HepG2 (cell line): ENCODE results near the gene CELF2. TPM values are rescaled to one million over a fixed set of nuclear protein-coding genes. Genes with fewer than 3 reads are reported as not detected.

ENCODE experiments used
- ATAC-seq: fragments of 200-7000 bp; cut with Tn5 transposase; 3 replicates; pipeline ENCODE4 v1.9.1; 2020; ENCODE audit warnings: mild to moderate bottlenecking, moderate library complexity
- BruUV-seq: library from RNA; stranded (reverse); fragments of 400-500 nt; replicated peaks from 2 replicates; lab custom pipeline; 2021; lab: Mats Ljungman, UMichigan
- CTCF ChIA-PET: fragments of 300-600 bp; formaldehyde crosslinking; extraction: SDS; loops from one replicate; lab custom pipeline; 2021; ENCODE audit warnings: low total read pairs, inconsistent platforms, low intra/inter-chr PET ratio; lab: Yijun Ruan, JAX
- POLR2A ChIA-PET: fragments of 350-600 bp; sonication (Branson Sonifier 250); formaldehyde crosslinking; loops from one replicate; lab custom pipeline; 2020; ENCODE audit warnings: antibody characterized with exemption, inconsistent platforms; lab: Yijun Ruan, JAX
- DNase-seq: peaks from one replicate; pipeline ENCODE4 v3.0.0-alpha.2; 2015; ENCODE audit warnings: low spot score
- FAIRE-seq: peaks from 3 replicates; lab custom pipeline; 2011; peaks lifted over from hg19 to GRCh38; lab: Jason Lieb, UNC
- H2AFZ ChIP-seq: one replicate; pipeline ENCODE4 v1.6.1; 2011; ENCODE audit warnings: low read length, inconsistent platforms
- H3K27ac ChIP-seq: fragments of 300-600 bp; 3 replicates; pipeline ENCODE4 v1.8.0; 2011; ENCODE audit warnings: mixed run types, mild to moderate bottlenecking, mixed read lengths, low read length, inconsistent platforms; ENCODE audit not compliant: insufficient read depth; ENCODE audit errors: extremely low read length
- H3K27me3 ChIP-seq, 2 experiments: fragments of 200-600 bp in 1 of 2; 2 replicates in 1 of 2; 3 replicates in 1 of 2; pipeline versions ENCODE4 v1.6.0 to v1.8.0; 2011; ENCODE audit warnings: low read length in 2 of 2, mild to moderate bottlenecking in 2 of 2, moderate library complexity in 2 of 2, inconsistent platforms in 1 of 2; ENCODE audit not compliant: insufficient read depth in 2 of 2, control insufficient read depth in 1 of 2
- H3K36me3 ChIP-seq, 2 experiments: fragments of 200-600 bp in 1 of 2; replicated peaks in 1 of 2; 2 replicates in 1 of 2; 3 replicates in 1 of 2; pipeline versions ENCODE4 v1.5.1 to v1.8.0; 2011; ENCODE audit warnings: low read length in 2 of 2, inconsistent platforms in 1 of 2; ENCODE audit not compliant: insufficient read depth in 2 of 2, control insufficient read depth in 1 of 2
- H3K4me1 ChIP-seq: 2 replicates; pipeline ENCODE4 v1.5.1; 2012; ENCODE audit warnings: low read length, inconsistent platforms; ENCODE audit not compliant: insufficient read depth
- H3K4me2 ChIP-seq: 2 replicates; pipeline ENCODE4 v1.6.0; 2011; ENCODE audit warnings: low read depth, low read length, inconsistent platforms
- H3K4me3 ChIP-seq, 3 experiments: fragments of 200-600 bp in 1 of 3; sonication (generic), shearing (Covaris generic) in 1 of 3; replicated peaks in 1 of 3; 2 replicates each; pipeline ENCODE4 v1.5.1; 2011 to 2016; ENCODE audit warnings: low read length in 3 of 3, inconsistent platforms in 2 of 3, low read depth in 2 of 3, mild to moderate bottlenecking in 2 of 3, control low read depth in 1 of 3, mixed read lengths in 1 of 3; ENCODE audit not compliant: insufficient read depth in 1 of 3
- H3K79me2 ChIP-seq: one replicate; pipeline ENCODE4 v1.6.1; 2011; ENCODE audit warnings: low read length, inconsistent platforms; ENCODE audit not compliant: insufficient read depth
- H3K9ac ChIP-seq: 2 replicates; pipeline ENCODE4 v1.6.0; 2011; ENCODE audit warnings: mild to moderate bottlenecking, low read depth, low read length, inconsistent platforms; ENCODE audit not compliant: insufficient read depth
- H3K9me3 ChIP-seq: 2 replicates; pipeline ENCODE4 v1.5.1; 2012; ENCODE audit warnings: mild to moderate bottlenecking, low read length
- H4K20me1 ChIP-seq: 2 replicates; pipeline ENCODE4 v1.6.0; 2011; ENCODE audit warnings: inconsistent platforms, mild to moderate bottlenecking, low read length, moderate library complexity; ENCODE audit not compliant: insufficient read depth
- ASH2L ChIP-seq: fragments of 300-600, 200-600 bp; sonication (generic); IDR thresholded peaks from 2 replicates; pipeline ENCODE4 v1.7.0; 2017; ENCODE audit warnings: low read depth, mild to moderate bottlenecking, moderate library complexity, mixed read lengths, low read length; ENCODE audit not compliant: insufficient read length
- ATF4 ChIP-seq, 2 experiments: fragments of 450-650 bp in 1 of 2; sonication (generic) in 1 of 2; formaldehyde crosslinking; IDR thresholded peaks; 2 replicates each; pipeline versions ENCODE4 v1.5.0 to v1.8.0; 2020 to 2022; ENCODE audit warnings: mild to moderate bottlenecking in 1 of 2, missing genetic modification reagents in 1 of 2
- ATF5 ChIP-seq: sonication (generic); formaldehyde crosslinking; IDR thresholded peaks from 2 replicates; pipeline ENCODE4 v1.4.0; 2020; ENCODE audit warnings: mild to moderate bottlenecking, low read depth, missing genetic modification reagents
- ELF4 ChIP-seq: sonication (generic); formaldehyde crosslinking; IDR thresholded peaks from 2 replicates; pipeline ENCODE4 v1.5.0; 2020; ENCODE audit warnings: missing genetic modification reagents, mild to moderate bottlenecking, moderate library complexity, borderline replicate concordance
- FOXP1 ChIP-seq, 2 experiments: fragments of 450-650 bp in 1 of 2; IDR thresholded peaks; 2 replicates each; pipeline ENCODE4 v1.6.1; 2017 to 2018; ENCODE audit warnings: antibody characterized with exemption in 1 of 2
- HMGA1 ChIP-seq: sonication (generic); formaldehyde crosslinking; conservative IDR thresholded peaks from 2 replicates; pipeline ENCODE4 v1.4.0; 2020; ENCODE audit warnings: missing genetic modification reagents
- KLF11 ChIP-seq: IDR thresholded peaks from 2 replicates; pipeline ENCODE4 v1.6.1; 2016; ENCODE audit warnings: missing compliant biosample characterization
- PBX3 ChIP-seq: sonication (generic); formaldehyde crosslinking; IDR thresholded peaks from 2 replicates; pipeline ENCODE4 v1.8.1; 2023; ENCODE audit warnings: missing genetic modification reagents, inconsistent platforms, borderline replicate concordance
- REPIN1 ChIP-seq: sonication (generic); formaldehyde crosslinking; IDR thresholded peaks from 2 replicates; pipeline ENCODE4 v1.8.0; 2022; ENCODE audit warnings: missing genetic modification reagents, low read depth, mild to moderate bottlenecking, borderline replicate concordance
- SRY ChIP-seq: sonication (generic); formaldehyde crosslinking; IDR thresholded peaks from 2 replicates; pipeline ENCODE4 v1.8.0; 2022; ENCODE audit warnings: mild to moderate bottlenecking, missing genetic modification reagents
- TCF7 ChIP-seq: sonication (generic); IDR thresholded peaks from 2 replicates; pipeline ENCODE4 v1.6.1; 2016; ENCODE audit warnings: antibody characterized with exemption, low read depth
- ZNF20 ChIP-seq: sonication (generic); formaldehyde crosslinking; IDR thresholded peaks from 2 replicates; pipeline ENCODE4 v1.4.0; 2020; ENCODE audit warnings: mild to moderate bottlenecking, moderate library complexity, missing genetic modification reagents
- ZNF619 ChIP-seq: sonication (generic); formaldehyde crosslinking; IDR thresholded peaks from 2 replicates; pipeline ENCODE4 v1.4.0; 2020; ENCODE audit warnings: mild to moderate bottlenecking, missing genetic modification reagents
- ZNF644 ChIP-seq: IDR thresholded peaks from 2 replicates; pipeline ENCODE4 v1.6.1; 2016; ENCODE audit warnings: low read depth
- whole genome bisulfite sequencing: methylation state at CpG from one replicate; pipeline ENCODE4 v1.1.6; 2017; ENCODE audit warnings: low lambda C conversion rate; 5-methylcytosine and 5-hydroxymethylcytosine counted together
- in situ Hi-C: cut with HindIII; loops from 2 replicates; pipeline ENCODE4 v1.10.0; 2017; ENCODE audit warnings: low pct_unique_long_range_greater_than_20kb; ENCODE audit not compliant: extremely low pct_ligation_motif_present
- intact Hi-C: fragments of 100-400 bp; cut with micrococcal nuclease; formaldehyde crosslinking; loops from one replicate; pipeline ENCODE4 v1.10.0; 2022; ENCODE audit not compliant: unreplicated experiment
- polyA plus RNA-seq, 8 experiments: library from polyadenylated mRNA; depleted of rRNA in 3 of 8; stranded (reverse) in 7 of 8; unstranded in 1 of 8; fragments of >200 nt; fragmentation: Illumina TruSeq in 4 of 8; extraction: Trizol in 4 of 8; gene quantifications; 2 replicates each; pipeline versions ENCODE4 v1.2.1 to v1.2.3, GENCODE V29; 2011 to 2016; ENCODE audit warnings: low read depth in 4 of 8, missing spikeins in 1 of 8, mixed read lengths in 1 of 8; ENCODE audit not compliant: insufficient read depth in 1 of 8
- total RNA-seq, 5 experiments: library from RNA; depleted of rRNA; stranded (reverse); fragments of >200 nt; fragmentation: Illumina TruSeq; extraction: Trizol; gene quantifications; 2 replicates each; pipeline ENCODE4 v1.2.3, GENCODE V29; 2016; ENCODE audit warnings: low read depth in 1 of 5
- TF ChIP-seq, protein P1 (sequence below): sonication (generic); formaldehyde crosslinking; IDR thresholded peaks from 2 replicates; pipeline ENCODE4 v1.8.1; 2023; ENCODE audit warnings: mild to moderate bottlenecking, inconsistent platforms, moderate library complexity, missing genetic modification reagents, borderline replicate concordance
- TF ChIP-seq, protein P2 (sequence below): sonication (generic); formaldehyde crosslinking; IDR thresholded peaks from 2 replicates; pipeline ENCODE4 v1.8.1; 2022; ENCODE audit warnings: low read depth, mild to moderate bottlenecking, missing genetic modification reagents

The CELF2 gene
- total and polyA plus RNA-seq, 2 of the 13 experiments (the other 11 are each of a cell fraction or from before 2014, with no cell fraction given) = not detected

DNA sequence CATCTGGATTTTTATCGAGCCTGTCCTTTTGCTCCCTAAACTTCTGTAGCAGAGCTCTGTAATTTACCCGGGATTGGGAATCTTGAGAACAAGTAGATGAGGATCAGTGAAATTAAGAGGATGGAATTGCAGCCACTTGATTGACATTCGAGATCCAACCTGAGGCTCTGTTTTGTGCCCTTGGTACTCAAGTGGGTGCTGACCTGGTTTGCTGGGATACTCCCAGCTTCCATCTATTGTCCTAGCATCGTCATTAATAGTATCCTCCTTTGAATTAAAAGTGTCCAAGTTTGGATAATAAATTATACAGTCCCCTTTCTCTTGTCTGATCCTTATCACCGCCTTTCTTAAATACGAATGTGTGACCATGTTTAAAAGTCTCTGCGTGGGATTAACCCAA lies 17.1 kb downstream of the CELF2 start (continued):
- TF ChIP-seq, protein P1, sequence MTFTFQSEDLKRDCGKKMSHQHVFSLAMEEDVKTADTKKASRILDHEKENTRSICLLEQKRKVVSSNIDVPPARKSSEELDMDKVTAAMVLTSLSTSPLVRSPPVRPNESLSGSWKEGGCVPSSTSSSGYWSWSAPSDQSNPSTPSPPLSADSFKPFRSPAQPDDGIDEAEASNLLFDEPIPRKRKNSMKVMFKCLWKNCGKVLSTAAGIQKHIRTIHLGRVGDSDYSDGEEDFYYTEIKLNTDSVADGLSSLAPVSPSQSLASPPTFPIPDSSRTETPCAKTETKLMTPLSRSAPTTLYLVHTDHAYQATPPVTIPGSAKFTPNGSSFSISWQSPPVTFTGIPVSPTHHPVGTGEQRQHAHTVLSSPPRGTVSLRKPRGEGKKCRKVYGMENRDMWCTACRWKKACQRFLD (CRISPR knock-in tag) = no peak
- TF ChIP-seq, protein P2, sequence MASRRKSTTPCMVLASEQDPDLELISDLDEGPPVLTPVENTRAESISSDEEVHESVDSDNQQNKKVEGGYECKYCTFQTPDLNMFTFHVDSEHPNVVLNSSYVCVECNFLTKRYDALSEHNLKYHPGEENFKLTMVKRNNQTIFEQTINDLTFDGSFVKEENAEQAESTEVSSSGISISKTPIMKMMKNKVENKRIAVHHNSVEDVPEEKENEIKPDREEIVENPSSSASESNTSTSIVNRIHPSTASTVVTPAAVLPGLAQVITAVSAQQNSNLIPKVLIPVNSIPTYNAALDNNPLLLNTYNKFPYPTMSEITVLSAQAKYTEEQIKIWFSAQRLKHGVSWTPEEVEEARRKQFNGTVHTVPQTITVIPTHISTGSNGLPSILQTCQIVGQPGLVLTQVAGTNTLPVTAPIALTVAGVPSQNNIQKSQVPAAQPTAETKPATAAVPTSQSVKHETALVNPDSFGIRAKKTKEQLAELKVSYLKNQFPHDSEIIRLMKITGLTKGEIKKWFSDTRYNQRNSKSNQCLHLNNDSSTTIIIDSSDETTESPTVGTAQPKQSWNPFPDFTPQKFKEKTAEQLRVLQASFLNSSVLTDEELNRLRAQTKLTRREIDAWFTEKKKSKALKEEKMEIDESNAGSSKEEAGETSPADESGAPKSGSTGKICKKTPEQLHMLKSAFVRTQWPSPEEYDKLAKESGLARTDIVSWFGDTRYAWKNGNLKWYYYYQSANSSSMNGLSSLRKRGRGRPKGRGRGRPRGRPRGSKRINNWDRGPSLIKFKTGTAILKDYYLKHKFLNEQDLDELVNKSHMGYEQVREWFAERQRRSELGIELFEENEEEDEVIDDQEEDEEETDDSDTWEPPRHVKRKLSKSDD = no peak
- TF ChIP-seq FOXP1 (IDR thresholded peaks at IDR 0.05) (no peak), FOXP1 (CRISPR knock-in tag; IDR thresholded peaks at IDR 0.05) (no peak), ELF4 (CRISPR knock-in tag) (no peak), HMGA1 (CRISPR knock-in tag) (no peak)

- WGBS = 2% methylated on average over 4 of the region's 4 CpGs
- Histone ChIP-seq H3K4me2 (no peak overlapping the region), H3K4me3 (no peak overlapping the region), H2AFZ (no peak overlapping the region), H3K36me3 (no peaks in the 10 kb centered on the region), H4K20me1 (no peaks in the 10 kb centered on the region), H3K4me1 (no peaks in the 10 kb centered on the region), H3K27me3 (no peaks in the 10 kb centered on the region), H3K79me2 (no peaks in the 10 kb centered on the region), H3K27ac (no peak overlapping the region), H3K9me3 (no peaks in the 10 kb centered on the region), H3K9ac (no peak overlapping the region)
- intact Hi-C loops = no loop called here
- no TSS peak for BruUV-seq
- ATAC-seq = no peak
- POLR2A ChIA-PET = no interaction called here
- DNase-seq = no peak
- FAIRE-seq = no peak
- CTCF ChIA-PET = interaction anchor here (1.3 to 2.6 kb wide), 2 partner anchors 1692 to 1704 kb away, joined by 5 to 13 read pairs; no protein-coding TSS in a partner anchor
- in situ Hi-C loops = loop anchor here (5.0 kb wide), 1 partner anchor 1703 kb away; no protein-coding TSS in a partner anchor
- no peak for TF ChIP-seq PBX3
- no peak for TF ChIP-seq KLF11
- no peak for TF ChIP-seq ZNF20 (CRISPR knock-in tag)
- no peak for TF ChIP-seq ZNF619 (CRISPR knock-in tag)
- TF ChIP-seq TCF7 = no peak
- no peak for TF ChIP-seq ASH2L
- TF ChIP-seq ATF4 (CRISPR knock-in tag; IDR thresholded peaks at IDR 0.05) = no peak
- no peak for TF ChIP-seq REPIN1 (CRISPR knock-in tag)
- no peak for TF ChIP-seq ATF5 (CRISPR knock-in tag)
- no peak for TF ChIP-seq SRY
- TF ChIP-seq ZNF644 = no peak
Measured at GRCh38 chr10:11035301-11035991, 17.8 kb downstream of the CELF2 start.
